ENCODE data around the gene ROCK2. TPM values are rescaled to one million over a fixed set of nuclear protein-coding genes. Genes with fewer than 3 reads are reported as not detected.
A peak's percentile ranks its signal among the peaks of the same experiment; 100 is the strongest.

Gene ROCK2
- total RNA-seq, 1 donor from 2014 or later, result 45.1 TPM

- Histone ChIP-seq H4K20me1 (ENCODE audit: insufficient read depth, low read length) (no peaks in the 10 kb centered on the region), H3K4me2 (ENCODE audit: low read length) (no peak overlapping the region), H3K36me3 (ENCODE audit: insufficient read depth, low read length) (no peaks in the 10 kb centered on the region), H3K4me3 (ENCODE audit: insufficient read depth, low read depth, low read length) (no peak overlapping the region), H2AFZ (ENCODE audit: low read depth, low read length) (no peak overlapping the region), H3K27me3 (ENCODE audit: insufficient read depth, low read length) (no peaks in the 10 kb centered on the region), H3K9ac (ENCODE audit: low read length) (no peak overlapping the region), H3K9me3 (ENCODE audit: insufficient read depth, low read depth, low read length) (no peaks in the 10 kb centered on the region), H3K27ac (ENCODE audit: low read depth, low read length) (no peak overlapping the region), H3K79me2 (ENCODE audit: insufficient read depth, low read length) (no peaks in the 10 kb centered on the region), H3K4me1 (ENCODE audit: insufficient read depth, low read length) (peaks cover 11% of the 10 kb centered on the region)
- no peak for FAIRE-seq
- Mint-ChIP-seq H3K36me3 (ENCODE audit: low read depth, unreplicated experiment) (no peaks in the 10 kb centered on the region), H3K4me3 (ENCODE audit: unreplicated experiment) (no peak overlapping the region), H3K9me3 (ENCODE audit: unreplicated experiment) (peaks cover under 1% of the 10 kb centered on the region), H3K27me3 (ENCODE audit: low read depth, unreplicated experiment) (no peaks in the 10 kb centered on the region), H3K27ac (ENCODE audit: unreplicated experiment) (no peak overlapping the region), H3K4me1 (ENCODE audit: low read depth, unreplicated experiment) (peaks cover 18% of the 10 kb centered on the region)
- DNase-seq (ENCODE audit: low read depth), result no peak
- TF ChIP-seq EZH2 (IDR thresholded peaks at IDR 0.05; ENCODE audit: insufficient read depth, low read length) (no peak), CTCF (IDR thresholded peaks at IDR 0.05; ENCODE audit: insufficient read depth, low read depth, low read length) (no peak)
These were observed 170.2 kb downstream of the ROCK2 start for GRCh38 chr2:11174222-11174621.

- Mint-ChIP-seq H3K27ac (ENCODE audit: unreplicated experiment) (peak overlapping the region; percentile 48), H3K4me3 (ENCODE audit: unreplicated experiment) (no peak overlapping the region), H3K4me1 (ENCODE audit: low read depth, unreplicated experiment) (peaks cover 9% of the 10 kb centered on the region), H3K9me3 (ENCODE audit: unreplicated experiment) (peaks cover 7% of the 10 kb centered on the region), H3K27me3 (ENCODE audit: low read depth, unreplicated experiment) (no peaks in the 10 kb centered on the region), H3K36me3 (ENCODE audit: low read depth, unreplicated experiment) (no peaks in the 10 kb centered on the region)
- H4K20me1 ChIP-seq (ENCODE audit: insufficient read depth, low read length), result no peaks in the 10 kb centered on the region
- peak; percentile 4 for DNase-seq (ENCODE audit: low read depth)
- H2AFZ ChIP-seq (ENCODE audit: low read depth, low read length), result no peak overlapping the region
- H3K36me3 ChIP-seq (ENCODE audit: insufficient read depth, low read length), result no peaks in the 10 kb centered on the region
- no peaks in the 10 kb centered on the region for H3K27me3 ChIP-seq (ENCODE audit: insufficient read depth, low read length)
- no peak overlapping the region for H3K27ac ChIP-seq (ENCODE audit: low read depth, low read length)
- no peak for FAIRE-seq
- H3K9me3 ChIP-seq (ENCODE audit: insufficient read depth, low read depth, low read length), result no peaks in the 10 kb centered on the region
- no peaks in the 10 kb centered on the region for H3K4me1 ChIP-seq (ENCODE audit: insufficient read depth, low read length)
- no peak overlapping the region for H3K4me2 ChIP-seq (ENCODE audit: low read length)
- no peaks in the 10 kb centered on the region for H3K79me2 ChIP-seq (ENCODE audit: insufficient read depth, low read length)
- no peak for TF ChIP-seq EZH2 (IDR thresholded peaks at IDR 0.05; ENCODE audit: insufficient read depth, low read length)
- no peak for TF ChIP-seq CTCF (IDR thresholded peaks at IDR 0.05; ENCODE audit: insufficient read depth, low read depth, low read length)
- H3K9ac ChIP-seq (ENCODE audit: low read length), result no peak overlapping the region
- H3K4me3 ChIP-seq (ENCODE audit: insufficient read depth, low read depth, low read length), result no peak overlapping the region
These were observed 175.1 kb downstream of the ROCK2 start for GRCh38 chr2:11169333-11169732.

DNA sequence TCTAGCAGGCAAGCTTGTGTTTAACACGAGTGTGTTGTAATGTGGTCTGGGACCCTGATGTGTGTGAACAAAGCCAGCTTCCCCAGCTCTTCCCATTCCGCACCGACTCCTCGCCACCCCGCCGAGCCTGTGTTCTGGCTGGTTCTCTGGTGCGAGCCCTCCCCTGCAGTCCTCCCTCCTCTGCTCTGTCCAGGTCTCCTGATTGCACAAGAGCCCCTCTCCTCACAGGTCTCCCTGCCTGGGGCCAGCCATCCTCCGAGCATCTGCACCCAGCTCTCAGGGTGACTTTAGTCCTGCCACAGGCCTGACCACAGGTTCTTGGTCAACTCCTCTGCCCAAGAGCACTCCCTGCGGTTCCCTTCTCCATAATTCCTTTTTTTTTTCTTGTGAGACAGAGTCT is 175.9 kb downstream of the ROCK2 start:
- DNase-seq (ENCODE audit: low read depth) (no peak), FAIRE-seq (no peak)
- Histone ChIP-seq H2AFZ (ENCODE audit: low read depth, low read length) (no peak overlapping the region), H3K27ac (ENCODE audit: low read depth, low read length) (no peak overlapping the region), H3K27me3 (ENCODE audit: insufficient read depth, low read length) (no peaks in the 10 kb centered on the region), H3K9ac (ENCODE audit: low read length) (no peak overlapping the region), H3K36me3 (ENCODE audit: insufficient read depth, low read length) (no peaks in the 10 kb centered on the region), H3K9me3 (ENCODE audit: insufficient read depth, low read depth, low read length) (no peaks in the 10 kb centered on the region), H3K4me3 (ENCODE audit: insufficient read depth, low read depth, low read length) (no peak overlapping the region), H4K20me1 (ENCODE audit: insufficient read depth, low read length) (no peaks in the 10 kb centered on the region), H3K79me2 (ENCODE audit: insufficient read depth, low read length) (no peaks in the 10 kb centered on the region), H3K4me2 (ENCODE audit: low read length) (no peak overlapping the region), H3K4me1 (ENCODE audit: insufficient read depth, low read length) (no peaks in the 10 kb centered on the region)
- Mint-ChIP-seq H3K27me3 (ENCODE audit: low read depth, unreplicated experiment) (no peaks in the 10 kb centered on the region), H3K27ac (ENCODE audit: unreplicated experiment) (no peak overlapping the region), H3K36me3 (ENCODE audit: low read depth, unreplicated experiment) (peaks cover 4% of the 10 kb centered on the region), H3K4me3 (ENCODE audit: unreplicated experiment) (no peak overlapping the region), H3K9me3 (ENCODE audit: unreplicated experiment) (peaks cover 7% of the 10 kb centered on the region), H3K4me1 (ENCODE audit: low read depth, unreplicated experiment) (peaks cover 11% of the 10 kb centered on the region)
- TF ChIP-seq CTCF (IDR thresholded peaks at IDR 0.05; ENCODE audit: insufficient read depth, low read depth, low read length), result no peak
- TF ChIP-seq EZH2 (IDR thresholded peaks at IDR 0.05; ENCODE audit: insufficient read depth, low read length), result no peak
